ENCODE data around the gene FRZB. TPM values are rescaled to one million over a fixed set of nuclear protein-coding genes. Genes with fewer than 3 reads are reported as not detected.
"Not testable (repeated sequence)": the region's sequence is repeated elsewhere in the genome, so short reads cannot be mapped to it uniquely, and the experiment has no call there.

Gene FRZB
- 0.34 TPM for polyA plus RNA-seq (2013, experiment 1 of 2; ENCODE audit: insufficient read length)
- 0.52 TPM for polyA plus RNA-seq (2013, experiment 2 of 2; ENCODE audit: insufficient read length)

- peak; percentile 63 for DNase-seq
Measured at GRCh38 chr2:182866461-182867406, at the start of gene FRZB. Gene FRZB, minus strand, starts transcription at chr2:182866637. Its CDS starts 85 bp downstream, at chr2:182866552.

- DNase-seq: peak; percentile 88
Measured at GRCh38 chr2:182915369-182916326, 49.2 kb upstream of the FRZB start.

- DNase-seq: no peak
Measured at GRCh38 chr2:182914852-182915251, 48.4 kb upstream of the FRZB start.

GRCh38 chr2:182913064-182913463 lies 46.6 kb upstream of the FRZB start:
- no peak for DNase-seq

GRCh38 chr2:182912518-182912915 lies 46.1 kb upstream of the FRZB start:
- DNase-seq: no peak

GRCh38 chr2:182911813-182912517 lies 45.5 kb upstream of the FRZB start:
- no peak for DNase-seq

- no peak for DNase-seq
Measured at GRCh38 chr2:182910965-182911364, 44.5 kb upstream of the FRZB start.

- peak; percentile 9 for DNase-seq
Measured at GRCh38 chr2:182907081-182907830, 40.8 kb upstream of the FRZB start.

GRCh38 chr2:182906454-182906853 lies 40.0 kb upstream of the FRZB start:
- DNase-seq: no peak

- no peak for DNase-seq
Measured at GRCh38 chr2:182904844-182905243, 38.4 kb upstream of the FRZB start.

- no peak for DNase-seq
Measured at GRCh38 chr2:182903566-182903965, 37.1 kb upstream of the FRZB start.

GRCh38 chr2:182901748-182902147 lies 35.3 kb upstream of the FRZB start:
- no peak for DNase-seq

GRCh38 chr2:182898718-182899117 lies 32.3 kb upstream of the FRZB start:
- DNase-seq: no peak

GRCh38 chr2:182897137-182897536 lies 30.7 kb upstream of the FRZB start:
- DNase-seq: peak; percentile 15

- DNase-seq: no peak
Measured at GRCh38 chr2:182895798-182896197, 29.4 kb upstream of the FRZB start.

GRCh38 chr2:182895169-182895568 lies 28.7 kb upstream of the FRZB start:
- DNase-seq: no peak

- peak; percentile 40 for DNase-seq
Measured at GRCh38 chr2:182894174-182894573, 27.7 kb upstream of the FRZB start.

GRCh38 chr2:182893666-182894065 lies 27.2 kb upstream of the FRZB start:
- no peak for DNase-seq

- DNase-seq: not testable (repeated sequence)
Measured at GRCh38 chr2:182893035-182893434, 26.6 kb upstream of the FRZB start.

GRCh38 chr2:182891611-182892010 lies 25.2 kb upstream of the FRZB start:
- DNase-seq: peak; percentile 9

- DNase-seq: no peak
Measured at GRCh38 chr2:182890773-182891378, 24.4 kb upstream of the FRZB start.

All from fibroblast of skin of scalp (primary cell).